Effector memory CD4-positive, alpha-beta T cell (primary cell): ENCODE results near the gene KRT33A.

Experiments used
- DNase-seq, 3 donors: peaks; one replicate each; pipeline ENCODE4 v3.0.0-alpha.2; 2020
- H3K27ac ChIP-seq: 2 replicates; pipeline ENCODE4 v1.7.0; 2013; ENCODE audit warnings: mild to moderate bottlenecking, low read length, moderate library complexity; ENCODE audit not compliant: insufficient read depth, poor library complexity, severe bottlenecking
- H3K27me3 ChIP-seq: replicated peaks from 2 replicates; pipeline ENCODE4 v1.7.0; 2013; ENCODE audit warnings: mild to moderate bottlenecking, low read length; ENCODE audit not compliant: insufficient read depth, control insufficient read depth, poor library complexity, severe bottlenecking
- H3K36me3 ChIP-seq: 2 replicates; pipeline ENCODE4 v1.7.0; 2013; ENCODE audit warnings: mild to moderate bottlenecking, low read length, moderate library complexity; ENCODE audit not compliant: control insufficient read depth, insufficient read depth
- H3K4me1 ChIP-seq: 2 replicates; pipeline ENCODE4 v1.7.0; 2013; ENCODE audit warnings: low read length, mild to moderate bottlenecking; ENCODE audit not compliant: control insufficient read depth, insufficient read depth, poor library complexity, severe bottlenecking
- H3K4me3 ChIP-seq: 2 replicates; pipeline ENCODE4 v1.7.0; 2013; ENCODE audit warnings: low read length, low read depth, mild to moderate bottlenecking; ENCODE audit not compliant: insufficient read depth, poor library complexity, severe bottlenecking
- H3K9me3 ChIP-seq: 2 replicates; pipeline ENCODE4 v1.7.0; 2013; ENCODE audit warnings: mild to moderate bottlenecking, low read length, moderate library complexity; ENCODE audit not compliant: control insufficient read depth

KRT33A gene

GRCh38 chr17:41324180-41325075 lies 26.2 kb downstream of the KRT33A start:
- no peaks in the 10 kb centered on the region for H3K9me3 ChIP-seq
- DNase-seq: no peak
- no peak overlapping the region for H3K4me3 ChIP-seq
- no peaks in the 10 kb centered on the region for H3K27me3 ChIP-seq
- peaks cover 46% of the 10 kb centered on the region for H3K4me1 ChIP-seq
- H3K27ac ChIP-seq: no peak overlapping the region
- H3K36me3 ChIP-seq: no peaks in the 10 kb centered on the region

- no peaks in the 10 kb centered on the region for H3K9me3 ChIP-seq
- peaks cover 45% of the 10 kb centered on the region for H3K4me1 ChIP-seq
- no peak for DNase-seq
- no peak overlapping the region for H3K4me3 ChIP-seq
- no peak overlapping the region for H3K27ac ChIP-seq
- no peaks in the 10 kb centered on the region for H3K27me3 ChIP-seq
- H3K36me3 ChIP-seq: no peaks in the 10 kb centered on the region
Observed at GRCh38 chr17:41322903-41323895, 27.4 kb downstream of the KRT33A start.

GRCh38 chr17:41322094-41322902 lies 28.3 kb downstream of the KRT33A start:
- H3K27me3 ChIP-seq: no peaks in the 10 kb centered on the region
- no peak overlapping the region for H3K4me3 ChIP-seq
- H3K27ac ChIP-seq: no peak overlapping the region
- H3K36me3 ChIP-seq: no peaks in the 10 kb centered on the region
- H3K4me1 ChIP-seq: peaks cover 36% of the 10 kb centered on the region
- no peaks in the 10 kb centered on the region for H3K9me3 ChIP-seq
- no peak for DNase-seq

GRCh38 chr17:41318231-41318630 lies 32.4 kb downstream of the KRT33A start:
- no peaks in the 10 kb centered on the region for H3K36me3 ChIP-seq
- no peak overlapping the region for H3K4me3 ChIP-seq
- peaks cover 7% of the 10 kb centered on the region for H3K4me1 ChIP-seq
- no peak overlapping the region for H3K27ac ChIP-seq
- H3K27me3 ChIP-seq: no peaks in the 10 kb centered on the region
- no peak for DNase-seq
- no peaks in the 10 kb centered on the region for H3K9me3 ChIP-seq

GRCh38 chr17:41315814-41316445 lies 34.7 kb downstream of the KRT33A start:
- no peaks in the 10 kb centered on the region for H3K9me3 ChIP-seq
- H3K27me3 ChIP-seq: no peaks in the 10 kb centered on the region
- no peak overlapping the region for H3K27ac ChIP-seq
- DNase-seq: no peak
- no peaks in the 10 kb centered on the region for H3K36me3 ChIP-seq
- H3K4me1 ChIP-seq: peaks cover 6% of the 10 kb centered on the region
- no peak overlapping the region for H3K4me3 ChIP-seq

GRCh38 chr17:41315204-41315794 lies 35.3 kb downstream of the KRT33A start, which contains the start of gene KRTAP17-1:
Gene KRTAP17-1 (minus strand): TSS chr17:41315710. CDS start chr17:41315650, 60 bp downstream.
- Histone ChIP-seq H3K27ac (no peak within 1 kb of the TSS), H3K9me3 (no peaks in the 10 kb centered on the region), H3K27me3 (no peaks in the 10 kb centered on the region), H3K4me3 (no peak within 1 kb of the TSS), H3K36me3 (no peaks in the 10 kb centered on the region), H3K4me1 (peaks cover 12% of the 10 kb centered on the region)
- DNase-seq: no peak

GRCh38 chr17:41311111-41311510 lies 39.5 kb downstream of the KRT33A start:
- H3K27ac ChIP-seq: no peak overlapping the region
- H3K36me3 ChIP-seq: no peaks in the 10 kb centered on the region
- no peaks in the 10 kb centered on the region for H3K27me3 ChIP-seq
- H3K4me3 ChIP-seq: no peak overlapping the region
- H3K9me3 ChIP-seq: no peaks in the 10 kb centered on the region
- peaks cover 51% of the 10 kb centered on the region for H3K4me1 ChIP-seq
- no peak for DNase-seq

GRCh38 chr17:41308918-41309359 lies 41.7 kb downstream of the KRT33A start, which contains the start of gene KRTAP16-1:
Gene KRTAP16-1 (minus strand): TSS chr17:41309309. CDS start chr17:41309253, 56 bp downstream.
- H3K27ac ChIP-seq: peak within 1 kb of the TSS; percentile 71
- peaks cover 53% of the 10 kb centered on the region for H3K4me1 ChIP-seq
- H3K4me3 ChIP-seq: no peak within 1 kb of the TSS

More at GRCh38 chr17:41308918-41309359, 41.7 kb downstream of the KRT33A start, which contains the start of gene KRTAP16-1:
- Histone ChIP-seq H3K36me3 (no peaks in the 10 kb centered on the region), H3K27me3 (no peaks in the 10 kb centered on the region), H3K9me3 (no peaks in the 10 kb centered on the region)
- peak; percentile 38 to 51 (median 42) for DNase-seq
